K562 (cell line): Measurements from ENCODE around the gene PRR14. TPM values are rescaled to one million over a fixed set of nuclear protein-coding genes. Genes with fewer than 3 reads are reported as not detected.
A peak's percentile ranks its signal among the peaks of the same experiment; 100 is the strongest.

Experiments
- ESRRA ChIP-seq: fragments of 450-650 bp; IDR thresholded peaks from 2 replicates; pipeline ENCODE4 v1.6.1; 2014; ENCODE audit warnings: low read depth, mild to moderate bottlenecking, moderate library complexity, borderline replicate concordance
- HDAC3 ChIP-seq: fragments of 450-650 bp; IDR thresholded peaks from 2 replicates; pipeline ENCODE4 v1.6.1; 2018; ENCODE audit warnings: borderline replicate concordance, mild to moderate bottlenecking, moderate library complexity; ENCODE audit not compliant: partially characterized antibody
- HIVEP1 ChIP-seq: fragments of 250-450 bp; sonication (Bioruptor Pico); IDR thresholded peaks from 2 replicates; pipeline ENCODE4 v1.4.0; 2020; ENCODE audit warnings: mild to moderate bottlenecking
- HMG20B ChIP-seq: fragments of 250-450 bp; sonication (Bioruptor Pico); IDR thresholded peaks from 2 replicates; pipeline ENCODE4 v1.5.0; 2021; ENCODE audit warnings: mild to moderate bottlenecking
- KDM5B ChIP-seq: fragments of 200-600 bp; sonication (generic); IDR thresholded peaks from 2 replicates; pipeline ENCODE4 v1.6.1; 2012; ENCODE audit warnings: low read depth, mild to moderate bottlenecking, moderate library complexity, low read length, control low read depth, inconsistent platforms; ENCODE audit not compliant: insufficient replicate concordance
- POLR2G ChIP-seq: fragments of 200-400 bp; formaldehyde crosslinking; IDR thresholded peaks from 2 replicates; pipeline ENCODE4 v1.6.1; 2017; ENCODE audit warnings: low read depth, mild to moderate bottlenecking, antibody characterized with exemption, low read length, moderate library complexity
- STAG1 ChIP-seq: sonication (generic); formaldehyde crosslinking; IDR thresholded peaks from 2 replicates; pipeline ENCODE4 v1.5.0; 2020; ENCODE audit warnings: missing genetic modification reagents, borderline replicate concordance
- ZNF143 ChIP-seq: sonication (generic); formaldehyde crosslinking; IDR thresholded peaks from 2 replicates; pipeline ENCODE4 v1.9.0; 2022; ENCODE audit warnings: mild to moderate bottlenecking, missing genetic modification reagents
- ZNF766 ChIP-seq: fragments of 200-800 bp; sonication (Bioruptor generic); conservative IDR thresholded peaks from 2 replicates; pipeline ENCODE4 v1.6.1; 2016; ENCODE audit warnings: missing genetic modification characterization, missing compliant biosample characterization
- polyA plus RNA-seq, 8 experiments: library from polyadenylated mRNA; depleted of rRNA in 4 of 8; stranded (reverse) in 5 of 8; unstranded in 3 of 8; fragments of >200 nt; fragmentation: Nextera tagmentation in 2 of 8; fragmentation: Illumina TruSeq in 1 of 8; extraction: Ambion mirVana in 2 of 8; extraction: Trizol in 1 of 8; gene quantifications; 2 replicates each; pipeline versions ENCODE4 v1.2.1 to v1.2.3, GENCODE V29; 2011 to 2014; ENCODE audit warnings: inconsistent platforms in 1 of 8, missing spikeins in 1 of 8
- total RNA-seq, 7 experiments: library from RNA; depleted of rRNA in 6 of 7; stranded (reverse); fragments of >200 nt in 6 of 7; fragmentation: Illumina TruSeq in 2 of 7; extraction: Trizol in 2 of 7; gene quantifications; 2 replicates each; pipeline versions ENCODE4 v1.2.1 to v1.2.3, GENCODE V29; 2011 to 2021; ENCODE audit warnings: low replicate concordance in 1 of 7
- TF ChIP-seq, protein P1 (sequence below): IDR thresholded peaks from 3 replicates; pipeline ENCODE4 v1.6.1; 2011; ENCODE audit warnings: borderline replicate concordance, mild to moderate bottlenecking, moderate library complexity; ENCODE audit not compliant: insufficient read length; ENCODE audit errors: extremely low read depth

Gene PRR14
- total and polyA plus RNA-seq, 9 of the 15 experiments (the other 6 are each of a cell fraction or from before 2014, with no cell fraction given), result 2.2 to 63.1 (median 11.5) TPM

DNA sequence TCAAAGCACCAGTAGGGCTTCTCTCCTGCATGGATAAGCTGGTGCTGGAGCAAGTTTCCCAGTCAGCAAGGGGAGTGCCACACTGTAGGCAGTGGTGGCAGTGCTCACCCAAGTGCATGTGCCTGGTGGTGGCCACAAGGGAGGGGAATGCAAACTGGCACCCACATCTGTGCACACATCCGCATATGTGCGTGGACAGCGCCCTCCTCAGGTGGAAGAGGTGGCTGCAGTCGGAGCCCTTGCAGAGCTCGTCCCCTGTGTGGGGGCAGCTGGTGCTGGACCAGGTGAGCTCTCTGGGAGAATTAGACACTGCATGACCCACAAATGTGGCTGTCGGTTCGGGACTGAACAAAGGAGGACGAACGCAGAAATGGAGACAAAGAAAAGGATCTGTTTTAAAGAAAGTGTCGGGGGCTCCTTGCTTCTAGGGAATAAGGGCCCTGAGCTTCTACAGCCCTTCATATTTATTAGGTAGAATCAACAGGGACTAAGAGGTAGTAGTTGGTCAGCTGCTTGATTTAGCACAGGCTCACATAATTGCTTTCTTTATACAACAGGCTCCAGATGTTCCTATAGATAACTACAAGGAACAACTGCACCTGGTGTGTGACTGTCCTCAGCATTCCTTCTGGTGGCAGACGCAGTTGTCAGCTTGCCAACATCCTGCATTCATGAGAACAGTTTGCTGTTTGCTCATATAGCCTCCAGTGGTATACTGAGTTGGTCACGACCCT, 35.2 kb upstream of the PRR14 start (continued):
- TF ChIP-seq POLR2G (no peak), HIVEP1 (no peak), ZNF766 (CRISPR knock-in tag) (no peak), HDAC3 (no peak), KDM5B (no peak), ZNF143 (CRISPR knock-in tag) (no peak), ESRRA (no peak), STAG1 (CRISPR knock-in tag) (0 out of 2 replicates have a peak, but pooled peaks have one; percentile 44), HMG20B (no peak)
- TF ChIP-seq, protein P1, sequence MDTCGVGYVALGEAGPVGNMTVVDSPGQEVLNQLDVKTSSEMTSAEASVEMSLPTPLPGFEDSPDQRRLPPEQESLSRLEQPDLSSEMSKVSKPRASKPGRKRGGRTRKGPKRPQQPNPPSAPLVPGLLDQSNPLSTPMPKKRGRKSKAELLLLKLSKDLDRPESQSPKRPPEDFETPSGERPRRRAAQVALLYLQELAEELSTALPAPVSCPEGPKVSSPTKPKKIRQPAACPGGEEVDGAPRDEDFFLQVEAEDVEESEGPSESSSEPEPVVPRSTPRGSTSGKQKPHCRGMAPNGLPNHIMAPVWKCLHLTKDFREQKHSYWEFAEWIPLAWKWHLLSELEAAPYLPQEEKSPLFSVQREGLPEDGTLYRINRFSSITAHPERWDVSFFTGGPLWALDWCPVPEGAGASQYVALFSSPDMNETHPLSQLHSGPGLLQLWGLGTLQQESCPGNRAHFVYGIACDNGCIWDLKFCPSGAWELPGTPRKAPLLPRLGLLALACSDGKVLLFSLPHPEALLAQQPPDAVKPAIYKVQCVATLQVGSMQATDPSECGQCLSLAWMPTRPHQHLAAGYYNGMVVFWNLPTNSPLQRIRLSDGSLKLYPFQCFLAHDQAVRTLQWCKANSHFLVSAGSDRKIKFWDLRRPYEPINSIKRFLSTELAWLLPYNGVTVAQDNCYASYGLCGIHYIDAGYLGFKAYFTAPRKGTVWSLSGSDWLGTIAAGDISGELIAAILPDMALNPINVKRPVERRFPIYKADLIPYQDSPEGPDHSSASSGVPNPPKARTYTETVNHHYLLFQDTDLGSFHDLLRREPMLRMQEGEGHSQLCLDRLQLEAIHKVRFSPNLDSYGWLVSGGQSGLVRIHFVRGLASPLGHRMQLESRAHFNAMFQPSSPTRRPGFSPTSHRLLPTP, result no peak
